GM12892 (cell line): ENCODE data around the gene ZNF423.

Source experiments
- POLR2A ChIP-seq: IDR thresholded peaks from 2 replicates; pipeline ENCODE4 v1.6.1; 2011; ENCODE audit warnings: low read depth, low read length, control low read depth
- POLR2AphosphoS5 ChIP-seq: IDR thresholded peaks from 2 replicates; pipeline ENCODE4 v1.6.1; 2011; ENCODE audit warnings: low read depth, low read length, control low read depth
- TAF1 ChIP-seq: IDR thresholded peaks from 2 replicates; pipeline ENCODE4 v1.6.1; 2011; ENCODE audit warnings: low read depth, mild to moderate bottlenecking, control low read depth, low read length, borderline replicate concordance

- no peak for TF ChIP-seq TAF1
- no peak for TF ChIP-seq POLR2AphosphoS5
- TF ChIP-seq POLR2A = no peak
Measured at GRCh38 chr16:49504626-49505025, 351.3 kb downstream of the ZNF423 start.
